GM23338 (cell line): ENCODE data around the gene LCP2.

Experiments used
- CREB1 ChIP-seq: fragments of 250-450 bp; sonication (Bioruptor Pico); IDR thresholded peaks from 2 replicates; pipeline ENCODE4 v1.5.0; 2020; ENCODE audit warnings: low read depth, mild to moderate bottlenecking, moderate library complexity
- CTCF ChIP-seq, 2 experiments: fragments of 200-600 bp in 1 of 2; sonication (generic) in 1 of 2; conservative IDR thresholded peaks; 2 replicates each; pipeline versions ENCODE4 v1.5.1 to v1.6.1; 2016 to 2017; ENCODE audit warnings: antibody characterized with exemption in 2 of 2, low read depth in 2 of 2, mild to moderate bottlenecking in 2 of 2, moderate library complexity in 1 of 2
- ETS1 ChIP-seq: IDR thresholded peaks from 2 replicates; pipeline ENCODE4 v1.6.1; 2016; ENCODE audit warnings: antibody characterized with exemption
- EZH2 ChIP-seq: fragments of 200-600 bp; sonication (generic); IDR thresholded peaks from one replicate; pipeline ENCODE4 v1.8.0; 2017; ENCODE audit warnings: antibody characterized with exemption, mild to moderate bottlenecking, low read depth; ENCODE audit not compliant: unreplicated experiment
- EZH2phosphoT487 ChIP-seq: fragments of 200-600 bp; sonication (generic); IDR thresholded peaks from one replicate; pipeline ENCODE4 v1.8.1; 2018; ENCODE audit warnings: antibody characterized with exemption; ENCODE audit not compliant: unreplicated experiment
- JUNB ChIP-seq: IDR thresholded peaks from one replicate; pipeline ENCODE4 v1.6.1; 2016; ENCODE audit warnings: antibody characterized with exemption; ENCODE audit not compliant: unreplicated experiment
- NANOG ChIP-seq: IDR thresholded peaks from 2 replicates; pipeline ENCODE4 v1.6.1; 2016; ENCODE audit warnings: antibody characterized with exemption, borderline replicate concordance
- POLR2AphosphoS5 ChIP-seq: IDR thresholded peaks from 2 replicates; pipeline ENCODE4 v1.6.1; 2016; ENCODE audit warnings: antibody characterized with exemption, low read depth
- REST ChIP-seq: IDR thresholded peaks from one replicate; pipeline ENCODE4 v1.6.1; 2018; ENCODE audit warnings: antibody characterized with exemption; ENCODE audit not compliant: unreplicated experiment
- ZNF114 ChIP-seq: fragments of 250-450 bp; sonication (Bioruptor Pico); IDR thresholded peaks from 2 replicates; pipeline ENCODE4 v1.5.0; 2020; ENCODE audit warnings: mild to moderate bottlenecking, moderate library complexity

GRCh38 chr5:170310256-170310926 lies 12.8 kb upstream of the LCP2 start:
- TF ChIP-seq CTCF (conservative IDR thresholded peaks at IDR 0.05; ENCODE audit: low read depth in 2 of 2) (no peak), POLR2AphosphoS5 (no peak), EZH2 (no peak), REST (no peak), ETS1 (no peak), CREB1 (CRISPR knock-in tag) (no peak), EZH2phosphoT487 (no peak), ZNF114 (CRISPR knock-in tag) (no peak), NANOG (no peak), JUNB (no peak)
